ENCODE measurements around the gene TMEFF2.
"Not testable (repeated sequence)": the region's sequence is repeated elsewhere in the genome, so short reads cannot be mapped to it uniquely, and the experiment has no call there.

The TMEFF2 gene

DNA sequence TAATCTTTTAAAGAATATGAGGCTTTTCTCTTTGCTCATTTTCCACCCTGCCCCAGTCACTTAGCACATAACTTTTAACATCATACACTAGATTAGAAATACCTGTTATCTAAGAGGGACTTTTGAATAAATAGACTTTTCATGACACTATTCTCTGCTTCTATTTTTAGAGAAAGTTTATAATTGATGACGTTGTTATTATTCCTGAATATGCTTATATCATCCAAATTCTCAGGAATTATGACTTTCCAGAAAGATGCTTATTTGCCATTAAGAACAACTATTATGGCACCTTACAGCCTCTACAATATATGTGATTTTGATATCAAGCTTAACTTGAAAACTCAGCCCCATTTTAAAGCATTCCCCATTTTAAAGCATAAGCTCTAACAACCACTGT lies 11.4 kb downstream of the TMEFF2 start:
- no peak for DNase-seq (ENCODE audit: low read depth in 3 of 3)

GRCh38 chr2:192166946-192167345 lies 27.8 kb downstream of the TMEFF2 start:
- DNase-seq (ENCODE audit: low read depth in 3 of 3), result no peak

GRCh38 chr2:192165842-192166241 lies 28.9 kb downstream of the TMEFF2 start:
- DNase-seq (ENCODE audit: low read depth in 3 of 3), result no peak

DNA sequence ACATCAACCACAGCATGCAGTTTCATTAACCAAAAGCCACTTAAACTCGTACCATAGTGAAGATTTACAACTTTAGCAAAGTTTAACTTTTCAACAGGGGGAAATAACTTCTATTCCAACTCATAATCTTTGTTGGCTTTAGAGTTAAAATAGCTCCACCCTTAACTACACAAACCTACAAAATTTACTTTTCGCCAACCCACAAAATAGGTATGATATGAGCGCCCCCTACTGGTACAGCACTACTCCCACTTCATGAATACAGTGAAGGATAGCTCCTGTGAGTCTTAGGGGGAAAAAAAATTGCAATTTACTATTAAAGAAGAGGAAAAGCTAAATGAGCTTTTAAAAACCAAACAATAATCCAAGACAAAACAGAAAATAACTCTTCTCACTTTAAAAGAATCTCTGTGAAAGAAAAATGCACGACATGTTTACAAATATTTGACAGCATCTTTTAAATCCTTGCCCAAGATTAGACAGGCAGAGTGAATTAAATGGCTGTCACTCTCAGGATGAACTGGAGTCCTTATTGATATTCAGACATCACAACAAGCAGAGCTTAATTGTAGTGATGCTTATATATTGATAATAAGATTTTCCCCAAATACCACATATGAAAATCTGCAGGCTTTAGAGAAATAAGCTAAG lies 32.2 kb downstream of the TMEFF2 start:
- DNase-seq (ENCODE audit: low read depth in 3 of 3), result peak; percentile 21 to 77 (median 55)

- no peak for DNase-seq (ENCODE audit: low read depth in 3 of 3)
Observed at GRCh38 chr2:192161656-192162290, 33.0 kb downstream of the TMEFF2 start.

- no peak for DNase-seq (ENCODE audit: low read depth in 3 of 3)
Observed at GRCh38 chr2:192159736-192160135, 35.0 kb downstream of the TMEFF2 start.

- DNase-seq (ENCODE audit: low read depth in 3 of 3), result no peak
Observed at GRCh38 chr2:192159208-192159607, 35.5 kb downstream of the TMEFF2 start.

DNA sequence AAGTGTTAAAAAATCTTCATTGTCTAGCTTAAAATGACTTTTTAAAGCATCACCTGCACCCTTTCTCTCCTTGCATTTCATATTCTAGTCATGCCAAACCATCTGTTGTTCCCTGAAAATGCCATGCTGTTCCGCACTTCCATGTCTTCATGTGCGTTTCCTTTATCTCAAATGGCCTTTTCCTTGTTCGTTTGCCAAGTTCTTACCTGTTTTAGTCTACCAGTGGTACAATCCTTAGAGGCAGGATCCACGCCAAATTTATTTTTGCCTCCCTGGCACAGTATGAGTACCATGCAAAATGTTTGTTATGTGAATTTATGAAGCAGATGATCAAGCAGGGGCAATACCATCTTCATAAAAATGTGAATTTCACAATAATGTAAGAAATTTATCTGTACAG lies 37.0 kb downstream of the TMEFF2 start:
- no peak for DNase-seq (ENCODE audit: low read depth in 3 of 3)

- DNase-seq (ENCODE audit: low read depth in 3 of 3), result no peak
Observed at GRCh38 chr2:192155511-192156118, 39.1 kb downstream of the TMEFF2 start.

DNA sequence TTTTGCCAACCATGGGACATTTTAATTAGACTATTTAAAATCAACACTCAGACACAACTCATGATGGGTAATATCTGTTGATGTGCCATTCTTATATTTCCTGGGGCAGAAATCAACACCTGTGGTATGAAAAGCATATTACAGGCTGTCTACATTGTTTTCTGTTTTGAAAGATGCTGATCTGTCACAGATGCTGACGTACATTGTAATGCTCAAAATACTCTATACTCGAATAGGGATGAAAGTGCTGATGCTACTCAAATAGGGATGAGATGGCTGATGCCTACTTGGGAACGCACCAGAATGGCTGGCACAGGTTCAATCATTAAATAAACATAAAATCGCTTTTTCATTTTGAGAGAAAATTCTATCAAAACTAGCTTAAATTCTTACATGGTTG lies 41.2 kb downstream of the TMEFF2 start:
- DNase-seq (ENCODE audit: low read depth in 3 of 3), result no peak

DNA sequence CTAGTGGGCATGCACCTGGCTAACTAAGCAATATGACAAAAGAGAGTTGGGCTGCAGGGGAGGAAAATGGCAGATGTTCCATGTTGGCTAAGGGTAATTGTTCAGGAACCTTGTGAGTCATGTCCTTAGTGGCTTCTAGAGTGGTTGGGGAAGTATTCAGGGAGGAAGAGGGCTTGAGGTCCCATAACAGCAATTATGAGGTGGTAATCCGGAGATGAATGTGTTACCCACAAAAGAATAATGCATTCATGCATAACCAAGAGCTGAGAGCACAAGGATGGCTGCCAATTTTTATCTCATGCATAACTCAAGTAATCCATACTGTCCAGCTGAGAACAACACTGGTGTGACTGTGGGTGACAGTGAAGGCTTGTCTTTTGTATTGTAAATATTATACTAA lies 42.9 kb downstream of the TMEFF2 start:
- no peak for DNase-seq (ENCODE audit: low read depth in 3 of 3)

GRCh38 chr2:192150166-192150565 lies 44.6 kb downstream of the TMEFF2 start:
- no peak for DNase-seq (ENCODE audit: low read depth in 3 of 3)

DNA sequence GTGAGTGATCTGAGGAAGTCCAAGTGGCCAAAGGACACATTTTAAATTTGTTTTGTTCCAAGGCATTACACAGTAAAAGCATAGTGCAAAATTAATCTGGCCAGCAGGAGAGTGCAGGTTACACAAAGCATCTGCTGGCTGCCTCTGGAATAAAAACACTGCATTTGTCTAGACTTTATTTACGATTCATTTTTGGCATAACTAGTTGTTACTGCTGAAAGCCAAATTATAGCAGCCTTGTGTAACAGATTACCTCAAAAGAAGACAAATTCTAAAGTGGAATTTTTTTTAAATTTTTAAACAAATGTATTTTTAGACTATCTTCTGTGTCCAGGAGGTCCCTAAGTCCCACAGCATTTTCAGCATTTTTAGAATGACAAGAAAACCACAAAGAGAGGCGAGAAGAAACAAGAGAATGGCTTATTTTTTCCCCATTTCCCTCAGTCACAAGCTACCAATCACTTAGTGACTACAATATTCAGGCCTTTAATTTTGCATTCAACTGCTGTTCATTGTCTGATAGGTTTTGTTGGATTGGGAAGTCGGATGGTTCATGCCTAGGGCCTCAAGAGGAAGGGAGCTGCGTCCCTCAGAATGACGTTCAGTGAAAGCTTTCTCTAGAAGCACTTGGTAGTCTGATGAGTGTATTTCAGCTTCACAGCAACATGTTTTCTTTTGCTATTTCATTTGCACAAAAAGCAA lies 46.0 kb downstream of the TMEFF2 start:
- no peak for DNase-seq (ENCODE audit: low read depth in 3 of 3)

- no peak for DNase-seq (ENCODE audit: low read depth in 3 of 3)
Observed at GRCh38 chr2:192148241-192148619, 46.5 kb downstream of the TMEFF2 start.

- DNase-seq (ENCODE audit: low read depth in 3 of 3), result no peak
Observed at GRCh38 chr2:192146069-192147015, 48.4 kb downstream of the TMEFF2 start.

DNA sequence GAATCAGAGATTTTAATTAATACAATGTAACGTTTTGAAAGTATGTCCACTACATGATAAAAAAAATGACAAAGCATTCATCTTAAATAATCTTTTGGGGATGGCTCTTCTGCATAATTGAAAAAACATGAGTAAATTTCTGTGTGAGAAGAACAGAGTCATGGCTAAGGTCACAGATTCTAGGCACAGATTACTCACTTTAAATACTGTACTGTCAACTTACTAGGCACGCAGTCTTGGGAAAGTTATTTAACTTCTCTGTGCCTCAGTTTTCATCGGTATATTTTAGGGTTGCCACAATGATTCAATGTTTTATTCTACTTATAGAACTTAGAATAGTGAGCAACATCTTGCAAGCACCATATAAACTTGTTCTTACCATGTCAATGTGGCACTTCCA lies 49.2 kb downstream of the TMEFF2 start:
- DNase-seq (ENCODE audit: low read depth in 3 of 3), result no peak

DNA sequence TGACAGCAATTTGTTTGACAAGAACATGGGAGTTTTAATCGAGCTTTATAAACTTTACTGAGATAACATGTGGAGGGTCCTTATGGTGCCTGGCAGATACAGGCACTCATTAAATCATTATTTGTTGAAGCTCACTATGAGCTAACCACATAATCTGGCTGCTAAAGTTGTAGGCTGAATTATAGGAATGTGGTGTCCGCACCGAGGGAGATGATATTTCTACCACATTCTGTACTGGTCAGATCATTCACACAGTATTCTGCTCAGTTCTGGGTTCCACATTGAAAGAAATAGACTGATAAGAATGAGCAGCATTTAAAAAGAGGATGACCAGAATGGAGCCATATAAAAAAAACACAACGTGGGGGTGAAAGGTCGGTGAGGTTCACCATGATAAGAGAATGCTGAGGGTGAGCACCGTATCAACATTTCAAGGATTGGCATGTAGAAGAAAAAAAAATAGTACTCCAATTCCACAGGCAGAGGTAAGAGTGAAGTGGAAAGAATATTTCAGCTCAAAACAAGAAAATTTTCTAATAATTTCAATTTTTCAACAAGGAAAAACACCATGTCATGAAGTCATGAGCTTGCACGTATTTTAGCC lies 54.4 kb downstream of the TMEFF2 start:
- DNase-seq (ENCODE audit: low read depth in 3 of 3), result no peak

GRCh38 chr2:192139813-192140212 lies 54.9 kb downstream of the TMEFF2 start:
- no peak for DNase-seq (ENCODE audit: low read depth in 3 of 3)

DNA sequence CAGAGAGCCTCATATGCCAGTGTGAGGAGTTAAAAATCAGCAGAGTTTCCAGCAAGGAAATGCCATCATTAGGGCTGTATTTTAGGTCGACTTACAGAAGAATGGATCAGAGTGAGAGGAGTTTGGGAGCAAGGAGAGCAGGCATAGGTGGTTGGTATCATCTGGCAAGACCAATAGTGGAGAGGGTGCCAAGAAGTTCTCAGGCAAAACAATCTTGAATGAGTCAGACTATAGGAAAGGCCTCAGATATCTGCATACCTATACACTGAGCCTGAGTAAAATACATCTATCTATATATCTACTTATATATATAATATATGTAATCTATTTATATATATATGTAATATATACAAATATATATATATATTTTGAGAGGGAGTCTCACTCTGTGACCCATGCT lies 57.3 kb downstream of the TMEFF2 start:
- no peak for DNase-seq (ENCODE audit: low read depth in 3 of 3)

- not testable (repeated sequence) for DNase-seq (ENCODE audit: low read depth in 3 of 3)
Observed at GRCh38 chr2:192132604-192133003, 62.1 kb downstream of the TMEFF2 start.

GRCh38 chr2:192130312-192130711 lies 64.4 kb downstream of the TMEFF2 start:
- DNase-seq (ENCODE audit: low read depth in 3 of 3), result not testable (repeated sequence)
